ENCODE measurements around the gene CHRNA4. TPM values are rescaled to one million over a fixed set of nuclear protein-coding genes. Genes with fewer than 3 reads are reported as not detected.

CHRNA4 gene
- total RNA-seq, 1 donor from 2014 or later, result 1.5 TPM

GRCh38 chr20:63356931-63357879, 3.9 kb downstream of the CHRNA4 start:
- DNase-seq (no peak), ATAC-seq (ENCODE audit: poor library complexity) (peak; percentile 64)
- intact Hi-C loops (cut with DNase I), result no loop called here

- intact Hi-C loops (cut with DNase I), result no loop called here
- no peak for ATAC-seq (ENCODE audit: poor library complexity)
- DNase-seq, result no peak
Measured at GRCh38 chr20:63356511-63356910, 4.6 kb downstream of the CHRNA4 start.

DNA sequence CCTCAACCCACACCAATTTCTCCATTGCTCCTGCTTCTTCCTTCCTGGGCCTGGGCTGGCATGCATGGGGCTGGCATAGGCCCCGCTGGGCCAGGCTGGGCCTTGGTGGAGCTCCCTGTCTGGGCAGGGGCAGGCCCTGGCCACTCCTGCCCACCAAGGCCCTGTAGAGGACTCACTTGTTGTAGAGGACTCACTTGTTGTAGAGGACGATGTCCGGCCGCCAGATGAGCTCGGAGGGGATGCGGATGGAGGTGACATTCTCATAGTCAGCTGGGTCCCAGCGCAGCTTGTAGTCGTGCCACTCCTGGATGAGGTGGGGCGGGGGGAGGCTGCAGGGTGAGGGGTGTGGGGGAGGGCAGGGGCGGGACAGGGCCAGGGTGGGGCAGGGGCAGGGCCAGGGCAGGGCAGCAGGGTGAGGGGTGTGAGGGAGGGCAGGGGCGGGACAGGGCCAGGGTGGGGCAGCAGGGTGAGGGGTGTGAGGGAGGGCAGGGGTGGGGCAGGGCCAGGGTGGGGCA, 5.3 kb downstream of the CHRNA4 start:
- no peak for DNase-seq
- intact Hi-C loops (cut with DNase I), result no loop called here

DNA sequence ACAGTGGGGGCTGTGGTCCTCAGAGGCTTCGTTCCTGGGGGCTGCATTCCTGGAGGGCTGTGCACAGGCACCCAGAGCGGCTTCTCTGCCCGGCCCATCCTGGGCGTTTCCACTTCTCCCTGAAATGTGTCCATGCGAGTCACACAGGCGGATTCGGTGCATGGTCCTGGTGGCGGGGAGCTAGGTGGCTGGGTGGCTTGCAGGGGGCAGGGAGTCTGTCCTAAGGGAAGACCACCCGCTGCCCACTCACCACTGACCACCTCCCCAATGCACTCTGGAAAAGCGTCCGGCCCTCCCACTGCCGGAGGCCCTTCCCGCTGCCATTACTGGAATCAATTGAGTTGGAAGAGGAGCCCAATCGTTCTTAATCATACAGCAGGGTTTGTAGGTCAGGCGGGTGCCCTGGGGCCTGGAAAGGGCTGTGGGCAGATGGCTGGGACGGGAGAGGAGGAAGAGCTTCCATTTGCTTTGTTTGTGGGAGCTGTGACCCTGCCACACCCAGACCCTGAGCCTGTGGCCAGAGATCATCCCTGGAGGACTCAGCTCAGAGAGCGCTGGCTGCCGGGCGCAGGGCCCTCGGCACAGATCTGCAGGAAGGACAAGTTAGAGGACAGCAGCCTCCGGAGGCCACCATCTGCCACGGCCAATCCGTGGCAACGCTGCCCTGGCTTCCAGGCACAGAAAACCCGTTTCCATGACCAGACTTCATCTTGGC, 6.4 kb downstream of the CHRNA4 start:
- DNase-seq (no peak), ATAC-seq (ENCODE audit: poor library complexity) (no peak)
- intact Hi-C loops (cut with DNase I), result no loop called here

More for the DNA sequence above, 5.3 kb downstream of the CHRNA4 start:
- no peak for ATAC-seq (ENCODE audit: poor library complexity)

GRCh38 chr20:63352811-63353221, 8.3 kb downstream of the CHRNA4 start:
- ATAC-seq (ENCODE audit: poor library complexity) (no peak), DNase-seq (no peak)
- intact Hi-C loops (cut with DNase I), result no loop called here

- intact Hi-C loops (cut with DNase I), result no loop called here
Measured at GRCh38 chr20:63351811-63352591, 9.1 kb downstream of the CHRNA4 start.

DNA sequence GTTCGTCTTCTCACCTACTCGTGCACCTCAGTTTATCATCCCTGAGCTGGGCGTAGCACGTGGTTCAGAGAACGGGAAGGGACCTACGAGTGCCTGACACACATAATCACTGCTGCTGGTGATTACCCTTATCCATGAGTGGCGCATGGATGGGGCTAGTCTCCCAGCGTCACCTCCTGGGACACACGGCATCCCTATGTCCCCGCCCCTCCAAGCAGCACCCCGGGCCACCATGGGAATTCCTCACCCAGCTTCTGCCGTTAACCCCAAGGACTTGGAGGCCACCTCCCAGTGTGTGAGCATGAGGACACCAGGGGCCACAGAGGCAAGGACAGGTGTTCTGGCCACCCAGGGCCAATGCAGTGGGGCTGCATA, 9.8 kb downstream of the CHRNA4 start:
- no peak for ATAC-seq (ENCODE audit: poor library complexity)
- intact Hi-C loops (cut with DNase I), result no loop called here
- DNase-seq, result no peak

More at GRCh38 chr20:63351811-63352591, 9.1 kb downstream of the CHRNA4 start:
- peak; percentile 82 for DNase-seq
- ATAC-seq (ENCODE audit: poor library complexity), result peak; percentile 83

GRCh38 chr20:63350597-63351325, 10.4 kb downstream of the CHRNA4 start:
- DNase-seq, result no peak
- ATAC-seq (ENCODE audit: poor library complexity), result no peak
- intact Hi-C loops (cut with DNase I), result no loop called here

DNA sequence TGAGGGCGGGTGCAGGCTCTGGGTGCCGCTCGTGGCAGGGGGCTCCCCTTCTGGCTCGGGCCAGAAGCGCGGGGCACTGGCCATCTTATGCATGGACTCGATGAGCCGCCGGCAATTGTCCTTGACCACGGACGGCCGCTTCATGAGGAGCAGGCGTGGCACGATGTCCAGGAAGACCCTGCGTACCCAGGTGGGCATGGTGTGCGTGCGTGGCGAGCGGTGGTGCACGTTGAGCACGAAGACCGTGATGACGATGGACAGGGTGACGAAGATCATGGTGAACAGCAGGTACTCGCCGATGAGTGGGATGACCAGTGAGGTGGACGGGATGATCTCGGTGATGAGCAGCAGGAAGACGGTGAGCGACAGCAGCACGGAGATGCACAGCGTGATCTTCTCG, 11.0 kb downstream of the CHRNA4 start:
- DNase-seq, result no peak
- intact Hi-C loops (cut with DNase I), result no loop called here

GRCh38 chr20:63349516-63349895, 11.6 kb downstream of the CHRNA4 start:
- DNase-seq, result no peak

More for the DNA sequence above, 11.0 kb downstream of the CHRNA4 start:
- ATAC-seq (ENCODE audit: poor library complexity), result no peak

GRCh38 chr20:63348828-63349515, 12.2 kb downstream of the CHRNA4 start:
- DNase-seq, result peak; percentile 16
- intact Hi-C loops (cut with DNase I), result no loop called here
- ATAC-seq (ENCODE audit: poor library complexity), result no peak

More at GRCh38 chr20:63349516-63349895, 11.6 kb downstream of the CHRNA4 start:
- no peak for ATAC-seq (ENCODE audit: poor library complexity)
- intact Hi-C loops (cut with DNase I), result no loop called here

DNA sequence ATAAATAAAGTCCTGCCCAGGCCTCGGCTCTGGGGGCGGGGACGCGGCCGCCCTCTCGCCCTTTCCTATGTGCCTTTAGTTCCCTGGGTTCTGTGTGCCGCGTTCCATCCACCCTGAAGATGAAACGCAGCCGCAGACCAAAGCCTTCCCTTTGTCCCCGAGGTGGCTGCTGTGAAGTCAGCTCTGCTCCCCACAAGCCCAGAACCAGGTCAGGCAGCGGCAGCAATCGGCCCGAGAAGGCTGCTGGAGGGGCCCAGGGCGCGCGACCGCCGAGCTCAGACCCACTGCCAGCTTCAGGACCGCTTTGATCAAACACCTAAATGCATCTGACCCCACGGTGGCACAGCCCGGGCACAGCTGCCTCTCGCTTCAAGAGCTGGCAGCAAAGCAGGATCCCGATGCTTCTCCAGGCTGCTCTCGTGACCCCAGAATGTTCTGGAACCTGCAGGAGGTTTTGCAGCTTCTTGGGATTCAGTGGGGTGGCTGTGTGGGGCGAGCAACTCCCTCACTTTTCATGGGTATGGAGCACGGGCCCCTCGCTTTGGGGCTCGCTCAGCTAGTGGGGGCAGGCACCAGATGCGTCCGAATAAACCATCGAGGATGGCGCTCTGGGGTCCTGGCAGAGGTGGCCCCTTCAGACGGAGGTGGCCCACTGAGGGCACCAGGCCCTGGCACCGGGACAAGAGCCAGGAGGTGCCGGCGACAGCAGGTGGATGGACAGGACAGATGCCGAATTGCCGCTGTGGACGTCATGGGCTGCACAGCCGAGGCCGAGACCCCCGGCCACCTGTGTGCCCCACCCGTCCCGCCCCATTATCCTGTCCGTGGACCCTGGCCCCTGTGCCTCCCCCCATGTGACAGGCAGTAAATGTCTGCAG, 13.0 kb downstream of the CHRNA4 start:
- ATAC-seq (ENCODE audit: poor library complexity) (no peak), DNase-seq (peak; percentile 32)
- intact Hi-C loops (cut with DNase I), result no loop called here

DNA sequence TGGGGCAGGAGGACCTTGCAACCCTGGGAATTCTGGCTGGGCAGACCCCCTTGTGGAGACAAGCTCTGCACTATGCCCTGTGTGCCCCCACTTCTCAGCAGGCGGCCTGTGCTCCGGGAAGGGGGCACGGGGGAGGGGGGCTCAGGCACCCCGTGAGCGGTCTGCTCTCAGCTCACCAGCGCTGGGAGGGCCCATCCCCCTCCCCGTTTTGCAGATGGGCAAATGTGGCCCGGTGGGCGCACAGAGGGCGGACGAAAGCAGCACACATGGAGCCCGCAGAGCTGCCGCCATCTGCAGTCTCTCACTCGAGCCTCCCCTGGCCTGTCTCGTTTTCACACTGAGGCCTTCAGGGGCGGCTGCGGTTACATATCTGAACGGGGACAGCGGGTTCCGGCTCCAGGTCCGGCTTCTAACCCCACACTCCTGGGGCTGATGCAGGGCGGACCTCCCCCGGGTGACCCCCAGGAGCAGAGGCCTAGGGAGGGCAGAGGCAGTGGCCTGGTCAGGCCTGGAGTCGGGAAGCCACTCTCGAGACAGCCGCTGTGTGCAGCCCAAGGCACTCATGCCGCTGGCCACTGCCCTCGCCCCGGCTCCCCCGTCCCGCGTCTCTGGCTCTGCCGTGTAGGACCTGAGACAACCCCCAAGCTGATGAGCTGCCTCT, 13.9 kb downstream of the CHRNA4 start:
- DNase-seq (peak; percentile 36), ATAC-seq (ENCODE audit: poor library complexity) (no peak)
- intact Hi-C loops (cut with DNase I), result no loop called here

DNA sequence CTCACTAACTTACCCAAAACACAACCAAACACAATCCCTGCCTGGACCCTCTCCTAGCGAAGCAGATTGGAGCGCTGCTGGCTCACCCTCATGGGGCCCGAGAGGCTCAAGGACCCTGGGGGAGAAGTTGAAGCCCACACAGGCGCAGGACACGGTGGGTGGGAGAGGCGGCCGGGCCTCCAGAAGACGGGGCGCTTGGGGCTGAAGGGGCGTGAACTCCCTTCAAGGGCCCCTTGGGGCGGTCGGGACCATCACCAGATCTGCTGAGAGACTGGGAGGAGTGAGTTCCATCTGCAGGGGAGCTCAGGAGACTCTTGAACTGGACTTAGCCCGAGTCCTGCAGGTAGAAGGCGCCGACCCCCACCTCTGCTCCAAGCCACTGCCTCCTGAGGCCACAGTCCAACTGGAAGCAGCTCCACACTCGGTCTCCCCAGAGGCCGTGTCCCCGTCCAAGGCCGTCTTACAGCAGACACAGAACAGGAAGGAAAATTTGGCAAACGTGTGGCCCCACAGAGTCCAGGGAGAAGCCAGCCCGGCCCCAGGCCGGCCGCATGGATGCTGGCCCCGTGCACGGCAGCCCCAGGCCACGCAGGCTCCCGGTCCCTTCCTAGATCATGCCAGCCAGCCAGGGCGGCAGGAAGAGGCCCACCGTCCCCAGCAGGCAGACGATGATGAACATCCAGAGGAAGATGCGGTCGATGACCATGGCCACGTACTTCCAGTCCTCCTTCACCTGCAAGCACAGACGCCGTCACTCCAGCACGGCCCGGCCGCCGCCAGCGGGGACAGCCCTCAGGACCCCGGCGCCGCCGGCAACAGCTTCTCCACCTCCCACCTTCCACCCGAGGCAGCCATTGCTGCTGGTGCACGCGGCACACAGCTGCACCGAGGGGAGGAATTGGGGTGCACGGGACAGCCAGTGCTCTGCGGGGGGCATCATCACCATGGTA, 14.7 kb downstream of the CHRNA4 start:
- intact Hi-C loops (cut with DNase I), result no loop called here
- peak; percentile 19 for ATAC-seq (ENCODE audit: poor library complexity)
- DNase-seq, result peak; percentile 56
